Measurements from ENCODE around the gene CYP26B1. TPM values are rescaled to one million over a fixed set of nuclear protein-coding genes. Genes with fewer than 3 reads are reported as not detected.

CYP26B1 gene
- total and polyA plus RNA-seq, 9 of the 15 experiments (the other 6 are each of a cell fraction or from before 2014, with no cell fraction given) = 0.01 to 0.13 (median 0.04) TPM; not detected in 6

DNA sequence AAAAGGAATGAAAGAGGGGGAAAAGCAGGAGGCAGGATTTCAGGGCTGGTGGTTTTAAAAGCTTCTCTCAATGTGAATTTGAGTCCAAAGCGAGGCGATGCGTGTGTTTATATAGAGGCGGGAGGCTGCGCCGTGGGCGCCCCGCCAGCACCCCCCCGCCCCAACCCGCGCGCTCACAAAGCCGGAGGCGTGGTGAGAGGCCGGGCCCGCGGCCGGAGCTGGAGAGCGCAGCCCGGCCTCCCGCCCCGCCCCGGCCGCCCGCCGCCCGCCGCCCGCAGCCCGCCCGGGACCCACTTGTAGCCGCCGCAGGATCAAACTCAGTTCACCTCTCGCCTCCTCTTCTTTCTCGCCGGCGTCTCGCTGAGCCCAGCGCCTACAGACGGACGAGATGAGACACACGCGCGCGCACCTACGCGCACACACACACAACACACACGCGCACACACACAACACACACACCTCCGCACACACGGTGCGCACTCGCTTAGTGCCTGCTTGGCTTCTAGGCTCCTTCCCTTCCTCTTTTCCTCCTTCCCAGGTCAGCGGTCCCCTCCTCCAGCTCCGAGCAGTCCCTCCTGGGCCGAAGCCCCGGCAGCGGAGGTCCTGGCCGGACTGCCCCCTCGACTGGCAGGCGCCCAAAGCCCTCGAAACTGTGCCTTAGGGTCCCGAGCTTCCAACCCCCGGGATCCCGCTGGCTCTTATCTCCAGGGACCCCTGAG, 1.3 kb upstream of the CYP26B1 start:
- 6% methylated on average over 33 of the region's 65 CpGs for WGBS (ENCODE audit: insufficient coverage, low coverage, missing lambda C conversion rate)
- Histone ChIP-seq H3K36me3 (ENCODE audit: control insufficient read depth, insufficient read depth, low read length) (no peaks in the 10 kb centered on the region), H3K9me3 (replicated peaks; ENCODE audit: control insufficient read depth, insufficient read depth, low read depth, low read length) (no peaks in the 10 kb centered on the region), H2AFZ (ENCODE audit: low read depth, low read length) (no peak overlapping the region), H3K4me1 (replicated peaks in 1 of 2; ENCODE audit: control insufficient read depth in 2 of 2, insufficient read depth in 2 of 2, low read length in 2 of 2) (peaks cover 0 to 25% of the 10 kb centered on the region in 2 experiments; a peak in 2 of 5 replicates), H3K4me2 (ENCODE audit: insufficient read depth, low read length) (no peak overlapping the region; the same call in 1 of the 2 replicates), H3K9ac (ENCODE audit: insufficient read depth in 1 of 2, low read depth in 2 of 2, low read length in 2 of 2) (0 out of 4 replicates have a peak overlapping the region, but pooled peaks of 1 of the 2 experiments have one; percentile 35), H4K20me1 (replicated peaks; ENCODE audit: control insufficient read depth, insufficient read depth, low read length) (peaks cover 7% of the 10 kb centered on the region; the same call in 1 of the 2 replicates), H3K9me1 (ENCODE audit: control insufficient read depth, insufficient read depth, low read length) (no peaks in the 10 kb centered on the region), H3K4me3 (no peak overlapping the region), H3K27me3 (ENCODE audit: control insufficient read depth in 2 of 2, insufficient read depth in 2 of 2, low read length in 2 of 2) (peaks cover 13 to 53% of the 10 kb centered on the region in 2 experiments; a peak in 4 of 5 replicates), H3K79me2 (ENCODE audit: control insufficient read depth, insufficient read depth, low read length) (no peaks in the 10 kb centered on the region), H3K27ac (ENCODE audit: extremely low read depth, low read depth, low read length) (no peak overlapping the region)
- ChIA-PET CTCF (ENCODE audit: low intra/inter-chr PET ratio) (interaction anchor here (0.6 kb wide), 1 partner anchor 1172 kb away, joined by 4 read pairs; no protein-coding TSS in a partner anchor), POLR2A (no interaction called here)
- BruUV-seq (replicated peaks) = no TSS peak
- in situ Hi-C loops (cut with MboI) = no loop called here
- ATAC-seq = peak; percentile 65
- peak; percentile 48 to 65 (median 58) for DNase-seq (ENCODE audit: extremely low read depth in 1 of 4, low spot score in 3 of 4)
- intact Hi-C loops (cut with micrococcal nuclease) = no loop called here
- TF ChIP-seq KDM2B (CRISPR knock-in tag; IDR thresholded peaks at IDR 0.05) (no peak), CEBPG (CRISPR knock-in tag; IDR thresholded peaks at IDR 0.05) (no peak), CEBPG (tag; conservative IDR thresholded peaks at IDR 0.05 in 1 of 2, IDR thresholded peaks at IDR 0.05 in 1 of 2) (no peak), ZNF23 (CRISPR knock-in tag; IDR thresholded peaks at IDR 0.05) (no peak), PCBP2 (IDR thresholded peaks at IDR 0.05; ENCODE audit: low read depth, low read length, poor library complexity, severe bottlenecking) (no peak), ZNF12 (CRISPR knock-in tag; IDR thresholded peaks at IDR 0.05) (no peak)
- TF ChIP-seq, protein P1, sequence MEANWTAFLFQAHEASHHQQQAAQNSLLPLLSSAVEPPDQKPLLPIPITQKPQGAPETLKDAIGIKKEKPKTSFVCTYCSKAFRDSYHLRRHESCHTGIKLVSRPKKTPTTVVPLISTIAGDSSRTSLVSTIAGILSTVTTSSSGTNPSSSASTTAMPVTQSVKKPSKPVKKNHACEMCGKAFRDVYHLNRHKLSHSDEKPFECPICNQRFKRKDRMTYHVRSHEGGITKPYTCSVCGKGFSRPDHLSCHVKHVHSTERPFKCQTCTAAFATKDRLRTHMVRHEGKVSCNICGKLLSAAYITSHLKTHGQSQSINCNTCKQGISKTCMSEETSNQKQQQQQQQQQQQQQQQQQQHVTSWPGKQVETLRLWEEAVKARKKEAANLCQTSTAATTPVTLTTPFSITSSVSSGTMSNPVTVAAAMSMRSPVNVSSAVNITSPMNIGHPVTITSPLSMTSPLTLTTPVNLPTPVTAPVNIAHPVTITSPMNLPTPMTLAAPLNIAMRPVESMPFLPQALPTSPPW (CRISPR knock-in tag; IDR thresholded peaks at IDR 0.05) = peak; percentile 60
- FAIRE-seq = no peak
